CD4-positive, alpha-beta T cell treated with Interleukin-12 subunit alpha and Interleukin-12 subunit beta, for 1 hour (primary cell): ENCODE measurements around the gene SLC35E4.

ENCODE experiments used
- DNase-seq: peaks from one replicate; pipeline ENCODE4 v3.0.0-alpha.2; 2020

SLC35E4 gene

GRCh38 chr22:30694640-30695350 lies 59.2 kb downstream of the SLC35E4 start, which contains the start of gene OSBP2:
OSBP2 (plus strand) TSS chr22:30694874; CDS start chr22:30694910, 36 bp downstream.
- peak; percentile 34 for DNase-seq

DNA sequence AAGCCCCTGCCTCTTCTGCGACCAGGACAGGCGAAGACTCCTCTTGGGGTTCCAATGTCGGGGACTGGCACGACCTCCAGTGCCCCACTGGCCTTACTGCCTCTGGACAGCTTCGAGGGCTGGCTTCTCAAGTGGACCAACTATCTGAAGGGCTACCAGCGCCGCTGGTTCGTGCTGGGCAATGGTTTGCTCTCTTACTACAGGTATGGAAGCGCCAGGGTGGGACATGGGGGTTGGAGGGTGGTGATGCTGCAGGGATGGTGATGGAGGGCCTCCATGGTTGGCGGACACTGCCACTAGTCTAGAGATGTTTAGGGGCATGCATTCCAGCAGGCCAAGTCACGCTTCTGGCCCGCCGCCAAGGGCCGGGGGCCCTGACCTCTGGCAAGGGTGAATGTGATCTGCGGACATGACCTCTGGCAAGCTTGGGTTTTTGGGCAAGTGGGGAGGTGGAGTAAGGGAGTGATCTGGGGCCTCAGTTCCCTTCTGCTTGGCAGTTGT lies 59.8 kb downstream of the SLC35E4 start:
- DNase-seq: no peak

DNA sequence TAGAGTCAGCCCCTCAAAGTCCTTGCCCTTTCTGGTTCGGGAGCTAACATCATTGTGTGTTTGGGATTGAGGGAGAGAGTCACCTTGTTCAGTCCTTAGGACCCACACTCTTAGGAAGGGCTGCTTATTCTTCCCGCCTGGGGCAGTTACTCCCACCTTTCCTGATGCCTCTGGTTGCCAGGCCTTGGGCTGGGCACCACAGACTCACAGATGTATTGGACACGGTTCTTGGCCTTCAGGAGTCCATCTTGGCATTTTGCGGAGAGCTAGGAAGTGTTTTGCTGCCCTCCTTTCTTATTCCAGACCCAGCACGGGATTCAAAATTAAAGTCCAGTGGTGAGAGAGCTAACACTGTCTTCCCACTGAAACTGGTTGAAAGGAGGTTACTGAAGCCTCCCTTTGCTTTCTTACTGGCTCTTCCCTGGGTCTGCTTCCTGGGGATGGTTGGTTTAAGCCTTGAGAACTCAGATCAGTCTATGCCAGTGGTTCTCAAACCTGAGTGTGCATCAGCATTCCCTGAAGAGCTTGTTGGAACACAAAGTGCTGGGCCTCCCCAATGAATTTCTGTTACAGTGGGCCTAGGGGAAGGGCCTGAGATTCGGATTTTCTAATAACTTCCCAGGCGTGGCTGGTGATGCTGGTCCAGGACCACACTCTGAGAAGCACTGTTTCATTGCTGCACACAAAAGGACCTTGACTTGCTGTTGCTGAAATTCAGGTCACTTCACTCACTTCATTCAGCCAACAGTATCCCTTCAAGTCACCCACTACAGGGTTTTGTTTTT lies 60.5 kb downstream of the SLC35E4 start:
- no peak for DNase-seq
